ENCODE results near the gene FATE1. TPM values are rescaled to one million over a fixed set of nuclear protein-coding genes. Genes with fewer than 3 reads are reported as not detected.

Gene FATE1
- total RNA-seq, 2 donors from 2014 or later, result not detected

DNA sequence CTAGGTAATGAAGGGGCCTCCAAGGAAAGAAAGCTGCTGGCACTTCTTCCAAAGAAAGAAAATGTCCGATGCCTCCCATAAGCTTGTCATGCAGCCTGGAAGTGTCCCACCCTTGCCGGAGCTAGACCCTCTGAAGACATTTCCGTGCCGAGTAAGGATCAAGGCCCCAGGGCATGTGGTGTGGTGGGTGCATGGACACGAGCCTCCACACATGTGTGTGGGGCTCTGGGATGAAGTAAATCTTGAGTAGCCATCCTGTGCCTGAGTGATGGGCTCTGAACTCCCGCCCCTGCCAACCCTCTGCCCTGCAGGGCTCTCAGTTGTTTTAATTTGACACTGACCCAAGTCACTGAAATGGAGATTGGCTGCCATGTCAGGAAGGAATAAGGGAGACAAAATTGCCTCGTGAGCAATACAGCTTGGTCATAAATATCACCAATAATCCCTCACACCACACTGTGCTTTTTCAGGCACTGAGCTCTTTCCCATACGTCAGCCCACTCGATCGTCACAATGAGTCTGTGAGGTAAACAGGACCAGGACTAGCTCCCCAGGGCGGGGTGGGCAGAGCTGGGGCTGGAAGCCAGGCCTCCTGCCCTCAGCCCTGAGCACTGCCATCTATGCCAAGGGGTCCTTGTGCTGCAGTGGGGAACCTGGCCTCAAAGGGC lies 43.3 kb downstream of the FATE1 start:
- Mint-ChIP-seq H3K27ac (no peak overlapping the region), H3K9me3 (peaks cover 78% of the 10 kb centered on the region), H3K4me1 (peaks cover 4% of the 10 kb centered on the region), H3K4me3 (no peak overlapping the region), H3K27me3 (ENCODE audit: insufficient read depth) (peaks cover 7% of the 10 kb centered on the region), H3K36me3 (ENCODE audit: low read depth) (no peaks in the 10 kb centered on the region)
- no peaks in the 10 kb centered on the region for H3K4me1 ChIP-seq (ENCODE audit: control insufficient read depth, insufficient read depth, low read length)
- no peaks in the 10 kb centered on the region for H3K27me3 ChIP-seq (ENCODE audit: control insufficient read depth, insufficient read depth, low read length, poor library complexity, severe bottlenecking)
- 91 to 100% methylated on average over 2 to 11 of the region's 11 CpGs for whole genome bisulfite sequencing, 2 experiments (ENCODE audit: insufficient coverage in 1 of 2, insufficient read length in 1 of 2)
- H3K27ac ChIP-seq (ENCODE audit: low read depth, low read length), result no peak overlapping the region
- no peak for DNase-seq
- no peak overlapping the region for H3K9ac ChIP-seq (ENCODE audit: extremely low read depth, low read length, poor library complexity, severe bottlenecking)
- no peaks in the 10 kb centered on the region for H3K36me3 ChIP-seq (ENCODE audit: control insufficient read depth, insufficient read depth, low read length)
- H3K4me3 ChIP-seq (ENCODE audit: low read length), result no peak overlapping the region
- TF ChIP-seq, protein P1, sequence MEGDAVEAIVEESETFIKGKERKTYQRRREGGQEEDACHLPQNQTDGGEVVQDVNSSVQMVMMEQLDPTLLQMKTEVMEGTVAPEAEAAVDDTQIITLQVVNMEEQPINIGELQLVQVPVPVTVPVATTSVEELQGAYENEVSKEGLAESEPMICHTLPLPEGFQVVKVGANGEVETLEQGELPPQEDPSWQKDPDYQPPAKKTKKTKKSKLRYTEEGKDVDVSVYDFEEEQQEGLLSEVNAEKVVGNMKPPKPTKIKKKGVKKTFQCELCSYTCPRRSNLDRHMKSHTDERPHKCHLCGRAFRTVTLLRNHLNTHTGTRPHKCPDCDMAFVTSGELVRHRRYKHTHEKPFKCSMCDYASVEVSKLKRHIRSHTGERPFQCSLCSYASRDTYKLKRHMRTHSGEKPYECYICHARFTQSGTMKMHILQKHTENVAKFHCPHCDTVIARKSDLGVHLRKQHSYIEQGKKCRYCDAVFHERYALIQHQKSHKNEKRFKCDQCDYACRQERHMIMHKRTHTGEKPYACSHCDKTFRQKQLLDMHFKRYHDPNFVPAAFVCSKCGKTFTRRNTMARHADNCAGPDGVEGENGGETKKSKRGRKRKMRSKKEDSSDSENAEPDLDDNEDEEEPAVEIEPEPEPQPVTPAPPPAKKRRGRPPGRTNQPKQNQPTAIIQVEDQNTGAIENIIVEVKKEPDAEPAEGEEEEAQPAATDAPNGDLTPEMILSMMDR (conservative IDR thresholded peaks at IDR 0.05), result no peak
- no peaks in the 10 kb centered on the region for H3K9me3 ChIP-seq (ENCODE audit: control insufficient read depth, low read length)

DNA sequence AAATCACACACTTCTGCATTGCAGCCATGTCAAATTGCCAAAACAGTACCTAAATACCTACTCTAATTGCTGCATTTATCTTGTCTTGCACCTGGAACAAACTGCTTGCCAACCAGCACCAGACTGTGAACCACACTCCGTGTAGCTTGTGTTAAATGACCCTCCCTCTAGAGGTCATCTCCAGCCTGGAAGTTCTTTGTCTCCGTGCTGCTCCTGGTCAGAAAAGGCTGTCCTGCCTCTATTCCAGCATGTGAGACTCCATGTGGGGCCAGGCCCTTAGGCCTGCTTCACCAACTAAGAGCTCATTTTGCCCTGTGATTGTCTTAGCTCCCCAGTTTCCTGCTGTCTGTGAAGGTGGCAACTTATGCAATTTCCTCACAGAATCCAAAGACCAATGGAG lies 47.0 kb downstream of the FATE1 start:
- WGBS, 2 experiments (ENCODE audit: insufficient coverage in 1 of 2, insufficient read length in 1 of 2), result 73 to 88% methylated on average over 1 to 2 of the region's 2 CpGs
- H3K4me1 ChIP-seq (ENCODE audit: control insufficient read depth, insufficient read depth, low read length), result no peaks in the 10 kb centered on the region
- H3K4me1 Mint-ChIP-seq, result peaks cover 1% of the 10 kb centered on the region
- H3K27ac ChIP-seq (ENCODE audit: low read depth, low read length), result no peak overlapping the region
- no peaks in the 10 kb centered on the region for H3K27me3 ChIP-seq (ENCODE audit: control insufficient read depth, insufficient read depth, low read length, poor library complexity, severe bottlenecking)
- H3K27me3 Mint-ChIP-seq (ENCODE audit: insufficient read depth), result peaks cover 2% of the 10 kb centered on the region
- H3K36me3 Mint-ChIP-seq (ENCODE audit: low read depth), result no peaks in the 10 kb centered on the region
- H3K9me3 ChIP-seq (ENCODE audit: control insufficient read depth, low read length), result no peaks in the 10 kb centered on the region
- no peaks in the 10 kb centered on the region for H3K36me3 ChIP-seq (ENCODE audit: control insufficient read depth, insufficient read depth, low read length)
- no peak overlapping the region for H3K27ac Mint-ChIP-seq
- H3K4me3 Mint-ChIP-seq, result no peak overlapping the region
- TF ChIP-seq, protein P1 (conservative IDR thresholded peaks at IDR 0.05), result peak; percentile 38
- DNase-seq, result no peak
- peaks cover 74% of the 10 kb centered on the region for H3K9me3 Mint-ChIP-seq
- H3K4me3 ChIP-seq (ENCODE audit: low read length), result no peak overlapping the region
- no peak overlapping the region for H3K9ac ChIP-seq (ENCODE audit: extremely low read depth, low read length, poor library complexity, severe bottlenecking)

DNA sequence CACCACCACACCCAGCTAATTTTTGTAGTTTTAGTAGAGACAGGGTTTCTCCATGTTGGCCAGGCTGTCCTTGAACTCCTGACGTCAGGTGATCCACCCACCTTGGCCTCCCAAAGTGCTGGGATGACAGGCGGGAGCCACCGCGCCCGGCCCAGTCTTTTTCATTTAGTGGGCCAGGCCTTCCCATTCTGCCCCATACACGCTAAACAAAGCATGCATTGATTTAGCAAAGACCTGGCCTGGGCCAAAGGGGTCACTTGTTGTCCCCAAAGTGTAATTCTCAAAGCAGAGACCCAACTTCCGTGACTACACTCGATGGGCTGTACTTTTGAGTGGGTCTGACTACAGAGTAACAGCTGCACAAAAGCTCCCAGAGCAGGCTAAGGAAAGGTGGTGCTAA lies 47.9 kb downstream of the FATE1 start:
- H3K27ac ChIP-seq (ENCODE audit: low read depth, low read length), result no peak overlapping the region
- no peaks in the 10 kb centered on the region for H3K9me3 ChIP-seq (ENCODE audit: control insufficient read depth, low read length)
- H3K4me1 Mint-ChIP-seq, result no peaks in the 10 kb centered on the region
- WGBS, 2 experiments (ENCODE audit: insufficient coverage in 1 of 2, insufficient read length in 1 of 2), result 90 to 100% methylated on average over 3 to 8 of the region's 8 CpGs
- H3K4me1 ChIP-seq (ENCODE audit: control insufficient read depth, insufficient read depth, low read length), result no peaks in the 10 kb centered on the region
- no peaks in the 10 kb centered on the region for H3K36me3 Mint-ChIP-seq (ENCODE audit: low read depth)
- H3K4me3 ChIP-seq (ENCODE audit: low read length), result no peak overlapping the region
- H3K9ac ChIP-seq (ENCODE audit: extremely low read depth, low read length, poor library complexity, severe bottlenecking), result no peak overlapping the region
- no peak overlapping the region for H3K27ac Mint-ChIP-seq
- peaks cover 2% of the 10 kb centered on the region for H3K27me3 Mint-ChIP-seq (ENCODE audit: insufficient read depth)
- no peaks in the 10 kb centered on the region for H3K27me3 ChIP-seq (ENCODE audit: control insufficient read depth, insufficient read depth, low read length, poor library complexity, severe bottlenecking)
- no peak for DNase-seq
- no peaks in the 10 kb centered on the region for H3K36me3 ChIP-seq (ENCODE audit: control insufficient read depth, insufficient read depth, low read length)
- H3K9me3 Mint-ChIP-seq, result peaks cover 74% of the 10 kb centered on the region
- TF ChIP-seq, protein P1 (conservative IDR thresholded peaks at IDR 0.05), result no peak
- H3K4me3 Mint-ChIP-seq, result no peak overlapping the region
